ENCODE results near the gene RGS18.
"Not testable (repeated sequence)": the region's sequence is repeated elsewhere in the genome, so short reads cannot be mapped to it uniquely, and the experiment has no call there.

Gene RGS18

GRCh38 chr1:192167011-192167410 lies 8.7 kb downstream of the RGS18 start:
- no peak for DNase-seq

- DNase-seq: peak; percentile 44 to 59
These were observed 9.8 kb downstream of the RGS18 start for GRCh38 chr1:192167911-192168700.

GRCh38 chr1:192168964-192169363 lies 10.7 kb downstream of the RGS18 start:
- no peak for DNase-seq

- peak; percentile 49 to 65 for DNase-seq
These were observed 12.1 kb downstream of the RGS18 start for GRCh38 chr1:192170196-192170984.

GRCh38 chr1:192171123-192171522 lies 12.9 kb downstream of the RGS18 start:
- DNase-seq: no peak

GRCh38 chr1:192175971-192176370 lies 17.7 kb downstream of the RGS18 start:
- no peak for DNase-seq

GRCh38 chr1:192183788-192184187 lies 25.5 kb downstream of the RGS18 start:
- no peak for DNase-seq

GRCh38 chr1:192186197-192186596 lies 27.9 kb downstream of the RGS18 start:
- no peak for DNase-seq

GRCh38 chr1:192190066-192190465 lies 31.8 kb downstream of the RGS18 start:
- DNase-seq: no peak

- DNase-seq: no peak
These were observed 43.0 kb downstream of the RGS18 start for GRCh38 chr1:192201303-192201702.

GRCh38 chr1:192224396-192224795 lies 66.1 kb downstream of the RGS18 start:
- no peak for DNase-seq

GRCh38 chr1:192224846-192225245 lies 66.6 kb downstream of the RGS18 start:
- no peak for DNase-seq

- no peak for DNase-seq
These were observed 67.0 kb downstream of the RGS18 start for GRCh38 chr1:192225266-192225665.

GRCh38 chr1:192225703-192226102 lies 67.4 kb downstream of the RGS18 start:
- DNase-seq: peak in 1 of 2 donors; percentile 24

- DNase-seq: no peak
These were observed 69.1 kb downstream of the RGS18 start for GRCh38 chr1:192227330-192227729.

GRCh38 chr1:192227980-192228379 lies 69.7 kb downstream of the RGS18 start:
- not testable (repeated sequence) for DNase-seq

GRCh38 chr1:192232817-192233417 lies 74.7 kb downstream of the RGS18 start:
- DNase-seq: no peak

- DNase-seq: no peak
These were observed 76.9 kb downstream of the RGS18 start for GRCh38 chr1:192235127-192235526.

All from inflammatory macrophage (primary cell).